ENCODE results near the gene ACACA.

The ACACA gene

DNA sequence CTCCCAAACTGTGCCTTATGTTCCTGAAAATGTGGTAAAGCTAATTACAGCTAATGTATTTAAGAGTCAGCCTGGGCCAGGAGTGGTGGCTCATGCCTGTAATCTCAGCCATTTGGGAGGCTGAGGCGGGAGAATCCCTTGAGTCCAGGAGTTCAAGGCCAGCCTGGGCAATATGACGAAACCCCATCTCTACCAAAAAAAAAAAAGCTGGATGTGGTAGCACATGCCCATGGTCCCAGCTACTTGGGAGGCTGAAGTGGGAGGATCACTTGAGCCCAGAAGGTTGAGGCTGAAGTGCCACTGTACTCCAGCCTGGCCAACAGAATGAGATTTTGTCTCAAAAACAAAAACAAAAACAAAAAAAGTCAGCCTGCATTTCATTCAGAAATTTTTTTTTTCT is 64.0 kb downstream of the ACACA start:
- TF ChIP-seq, protein P1, sequence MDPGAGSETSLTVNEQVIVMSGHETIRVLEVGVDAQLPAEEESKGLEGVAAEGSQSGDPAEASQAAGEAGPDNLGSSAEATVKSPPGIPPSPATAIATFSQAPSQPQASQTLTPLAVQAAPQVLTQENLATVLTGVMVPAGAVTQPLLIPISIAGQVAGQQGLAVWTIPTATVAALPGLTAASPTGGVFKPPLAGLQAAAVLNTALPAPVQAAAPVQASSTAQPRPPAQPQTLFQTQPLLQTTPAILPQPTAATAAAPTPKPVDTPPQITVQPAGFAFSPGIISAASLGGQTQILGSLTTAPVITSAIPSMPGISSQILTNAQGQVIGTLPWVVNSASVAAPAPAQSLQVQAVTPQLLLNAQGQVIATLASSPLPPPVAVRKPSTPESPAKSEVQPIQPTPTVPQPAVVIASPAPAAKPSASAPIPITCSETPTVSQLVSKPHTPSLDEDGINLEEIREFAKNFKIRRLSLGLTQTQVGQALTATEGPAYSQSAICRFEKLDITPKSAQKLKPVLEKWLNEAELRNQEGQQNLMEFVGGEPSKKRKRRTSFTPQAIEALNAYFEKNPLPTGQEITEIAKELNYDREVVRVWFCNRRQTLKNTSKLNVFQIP (CRISPR knock-in tag; IDR thresholded peaks at IDR 0.05; ENCODE audit: borderline replicate concordance, low read depth): no peak
- TF ChIP-seq, protein P2, sequence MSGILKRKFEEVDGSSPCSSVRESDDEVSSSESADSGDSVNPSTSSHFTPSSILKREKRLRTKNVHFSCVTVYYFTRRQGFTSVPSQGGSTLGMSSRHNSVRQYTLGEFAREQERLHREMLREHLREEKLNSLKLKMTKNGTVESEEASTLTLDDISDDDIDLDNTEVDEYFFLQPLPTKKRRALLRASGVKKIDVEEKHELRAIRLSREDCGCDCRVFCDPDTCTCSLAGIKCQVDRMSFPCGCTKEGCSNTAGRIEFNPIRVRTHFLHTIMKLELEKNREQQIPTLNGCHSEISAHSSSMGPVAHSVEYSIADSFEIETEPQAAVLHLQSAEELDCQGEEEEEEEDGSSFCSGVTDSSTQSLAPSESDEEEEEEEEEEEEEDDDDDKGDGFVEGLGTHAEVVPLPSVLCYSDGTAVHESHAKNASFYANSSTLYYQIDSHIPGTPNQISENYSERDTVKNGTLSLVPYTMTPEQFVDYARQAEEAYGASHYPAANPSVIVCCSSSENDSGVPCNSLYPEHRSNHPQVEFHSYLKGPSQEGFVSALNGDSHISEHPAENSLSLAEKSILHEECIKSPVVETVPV (CRISPR knock-in tag; IDR thresholded peaks at IDR 0.05): no peak
- TF ChIP-seq, protein P3, sequence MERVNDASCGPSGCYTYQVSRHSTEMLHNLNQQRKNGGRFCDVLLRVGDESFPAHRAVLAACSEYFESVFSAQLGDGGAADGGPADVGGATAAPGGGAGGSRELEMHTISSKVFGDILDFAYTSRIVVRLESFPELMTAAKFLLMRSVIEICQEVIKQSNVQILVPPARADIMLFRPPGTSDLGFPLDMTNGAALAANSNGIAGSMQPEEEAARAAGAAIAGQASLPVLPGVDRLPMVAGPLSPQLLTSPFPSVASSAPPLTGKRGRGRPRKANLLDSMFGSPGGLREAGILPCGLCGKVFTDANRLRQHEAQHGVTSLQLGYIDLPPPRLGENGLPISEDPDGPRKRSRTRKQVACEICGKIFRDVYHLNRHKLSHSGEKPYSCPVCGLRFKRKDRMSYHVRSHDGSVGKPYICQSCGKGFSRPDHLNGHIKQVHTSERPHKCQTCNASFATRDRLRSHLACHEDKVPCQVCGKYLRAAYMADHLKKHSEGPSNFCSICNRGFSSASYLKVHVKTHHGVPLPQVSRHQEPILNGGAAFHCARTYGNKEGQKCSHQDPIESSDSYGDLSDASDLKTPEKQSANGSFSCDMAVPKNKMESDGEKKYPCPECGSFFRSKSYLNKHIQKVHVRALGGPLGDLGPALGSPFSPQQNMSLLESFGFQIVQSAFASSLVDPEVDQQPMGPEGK (CRISPR knock-in tag; IDR thresholded peaks at IDR 0.05; ENCODE audit: borderline replicate concordance): no peak
- TF ChIP-seq ARNTL (CRISPR knock-in tag; IDR thresholded peaks at IDR 0.05; ENCODE audit: borderline replicate concordance, low read depth): no peak
- no peak for TF ChIP-seq ZNF70 (CRISPR knock-in tag; IDR thresholded peaks at IDR 0.05)
- TF ChIP-seq SNAI2 (CRISPR knock-in tag; IDR thresholded peaks at IDR 0.05): no peak
- TF ChIP-seq PPARA (CRISPR knock-in tag; IDR thresholded peaks at IDR 0.05; ENCODE audit: borderline replicate concordance): no peak
- TF ChIP-seq CSDC2 (CRISPR knock-in tag; IDR thresholded peaks at IDR 0.05): no peak
- no peak for TF ChIP-seq OSR1 (CRISPR knock-in tag; IDR thresholded peaks at IDR 0.05)
- TF ChIP-seq GLIS3 (CRISPR knock-in tag; IDR thresholded peaks at IDR 0.05): no peak
- TF ChIP-seq ZFP3 (CRISPR knock-in tag; IDR thresholded peaks at IDR 0.05): no peak
- no peak for TF ChIP-seq BACH2 (CRISPR knock-in tag; IDR thresholded peaks at IDR 0.05; ENCODE audit: borderline replicate concordance)
- no peak for TF ChIP-seq TCF4 (CRISPR knock-in tag; IDR thresholded peaks at IDR 0.05; ENCODE audit: borderline replicate concordance)
- TF ChIP-seq ZNF8 (CRISPR knock-in tag; IDR thresholded peaks at IDR 0.05): no peak
- ATAC-seq: no peak

GRCh38 chr17:37340804-37341203 is 65.8 kb downstream of the ACACA start:
- no peak for TF ChIP-seq ZFP30 (CRISPR knock-in tag; IDR thresholded peaks at IDR 0.05)
- no peak for TF ChIP-seq ISL1 (CRISPR knock-in tag; IDR thresholded peaks at IDR 0.05)
- no peak for TF ChIP-seq ZFP3 (CRISPR knock-in tag; IDR thresholded peaks at IDR 0.05)
- TF ChIP-seq ARNTL (CRISPR knock-in tag; IDR thresholded peaks at IDR 0.05; ENCODE audit: borderline replicate concordance, low read depth): no peak
- no peak for TF ChIP-seq SNAI2 (CRISPR knock-in tag; IDR thresholded peaks at IDR 0.05)
- TF ChIP-seq GLIS3 (CRISPR knock-in tag; IDR thresholded peaks at IDR 0.05): no peak
- TF ChIP-seq TOX (CRISPR knock-in tag; IDR thresholded peaks at IDR 0.05; ENCODE audit: borderline replicate concordance): no peak
- TF ChIP-seq TSHZ2 (CRISPR knock-in tag; IDR thresholded peaks at IDR 0.05): no peak
- TF ChIP-seq CREB5 (CRISPR knock-in tag; IDR thresholded peaks at IDR 0.05; ENCODE audit: low read depth): no peak
- TF ChIP-seq ZNF565 (CRISPR knock-in tag; conservative IDR thresholded peaks at IDR 0.05; ENCODE audit: low read depth): no peak
- ATAC-seq: no peak

DNA sequence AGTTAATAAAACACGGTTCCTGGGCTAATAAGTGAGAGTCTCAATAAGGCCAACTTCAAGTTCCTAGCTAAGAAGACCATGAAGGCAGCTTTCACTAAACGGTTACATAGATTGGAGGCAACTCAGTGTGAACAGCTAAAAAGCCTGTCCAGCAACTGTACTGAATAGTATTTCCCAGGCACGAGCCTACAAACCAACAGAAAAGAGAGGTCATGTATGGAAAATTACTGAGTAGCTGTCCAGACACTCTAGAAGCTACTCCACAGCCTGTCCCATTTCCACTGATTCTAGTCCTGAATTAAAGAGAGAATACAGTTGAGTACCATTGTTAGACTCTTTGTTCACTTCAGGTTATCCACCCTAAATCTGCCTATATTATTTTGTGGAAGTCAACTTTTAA is 67.3 kb downstream of the ACACA start:
- no peak for TF ChIP-seq ZC3H10 (CRISPR knock-in tag; IDR thresholded peaks at IDR 0.05)
- TF ChIP-seq BACH2 (CRISPR knock-in tag; IDR thresholded peaks at IDR 0.05; ENCODE audit: borderline replicate concordance): no peak
- no peak for TF ChIP-seq RARB (CRISPR knock-in tag; IDR thresholded peaks at IDR 0.05)
- TF ChIP-seq ESRRG (CRISPR knock-in tag; IDR thresholded peaks at IDR 0.05): no peak
- TF ChIP-seq SNAI2 (CRISPR knock-in tag; IDR thresholded peaks at IDR 0.05): no peak
- no peak for TF ChIP-seq PPARA (CRISPR knock-in tag; IDR thresholded peaks at IDR 0.05; ENCODE audit: borderline replicate concordance)
- no peak for TF ChIP-seq TCF4 (CRISPR knock-in tag; IDR thresholded peaks at IDR 0.05; ENCODE audit: borderline replicate concordance)
- TF ChIP-seq OSR1 (CRISPR knock-in tag; IDR thresholded peaks at IDR 0.05): no peak
- TF ChIP-seq ARNTL (CRISPR knock-in tag; IDR thresholded peaks at IDR 0.05; ENCODE audit: borderline replicate concordance, low read depth): no peak
- TF ChIP-seq, protein P3 (CRISPR knock-in tag; IDR thresholded peaks at IDR 0.05; ENCODE audit: borderline replicate concordance): no peak
- no peak for TF ChIP-seq GLIS3 (CRISPR knock-in tag; IDR thresholded peaks at IDR 0.05)
- TF ChIP-seq ZFP30 (CRISPR knock-in tag; IDR thresholded peaks at IDR 0.05): no peak
- no peak for TF ChIP-seq CSDC2 (CRISPR knock-in tag; IDR thresholded peaks at IDR 0.05)
- ATAC-seq: no peak
